ENCODE measurements around the gene UIMC1.

Gene UIMC1

GRCh38 chr5:176863041-176863764 is 143.4 kb downstream of the UIMC1 start:
- Histone ChIP-seq H3K36me3 (ENCODE audit: insufficient read depth, low read depth, low read length) (no peaks in the 10 kb centered on the region), H3K9me3 (ENCODE audit: insufficient read depth, low read depth, low read length) (no peaks in the 10 kb centered on the region), H3K9ac (ENCODE audit: low read depth, low read length) (no peak overlapping the region), H3K27me3 (ENCODE audit: insufficient read depth, low read length) (peaks cover 23% of the 10 kb centered on the region; the same call in 1 of the 2 replicates), H3K4me3 (ENCODE audit: low read length) (no peak overlapping the region), H3K27ac (ENCODE audit: low read length) (no peak overlapping the region), H3K4me1 (ENCODE audit: insufficient read depth, low read length) (peaks cover 11% of the 10 kb centered on the region; the same call in 1 of the 2 replicates)

GRCh38 chr5:176862330-176862995 is 144.1 kb downstream of the UIMC1 start:
- Histone ChIP-seq H3K4me1 (ENCODE audit: insufficient read depth, low read length) (peaks cover 11% of the 10 kb centered on the region; the same call in 1 of the 2 replicates), H3K4me3 (ENCODE audit: low read length) (no peak overlapping the region), H3K27me3 (ENCODE audit: insufficient read depth, low read length) (peaks cover 23% of the 10 kb centered on the region; the same call in 1 of the 2 replicates), H3K36me3 (ENCODE audit: insufficient read depth, low read depth, low read length) (no peaks in the 10 kb centered on the region), H3K9ac (ENCODE audit: low read depth, low read length) (no peak overlapping the region), H3K27ac (ENCODE audit: low read length) (no peak overlapping the region), H3K9me3 (ENCODE audit: insufficient read depth, low read depth, low read length) (no peaks in the 10 kb centered on the region)

GRCh38 chr5:176861276-176861675 is 145.3 kb downstream of the UIMC1 start:
- peaks cover 17% of the 10 kb centered on the region; the same call in 1 of the 2 replicates for H3K27me3 ChIP-seq (ENCODE audit: insufficient read depth, low read length)

GRCh38 chr5:176860381-176860780 is 146.2 kb downstream of the UIMC1 start:
- Histone ChIP-seq H3K4me1 (ENCODE audit: insufficient read depth, low read length) (peaks cover 11% of the 10 kb centered on the region; the same call in 1 of the 2 replicates), H3K9ac (ENCODE audit: low read depth, low read length) (no peak overlapping the region), H3K4me3 (ENCODE audit: low read length) (no peak overlapping the region), H3K9me3 (ENCODE audit: insufficient read depth, low read depth, low read length) (no peaks in the 10 kb centered on the region), H3K27me3 (ENCODE audit: insufficient read depth, low read length) (peaks cover 8% of the 10 kb centered on the region; the same call in 1 of the 2 replicates), H3K27ac (ENCODE audit: low read length) (no peak overlapping the region), H3K36me3 (ENCODE audit: insufficient read depth, low read depth, low read length) (no peaks in the 10 kb centered on the region)

More at GRCh38 chr5:176861276-176861675, 145.3 kb downstream of the UIMC1 start:
- Histone ChIP-seq H3K36me3 (ENCODE audit: insufficient read depth, low read depth, low read length) (no peaks in the 10 kb centered on the region), H3K27ac (ENCODE audit: low read length) (no peak overlapping the region), H3K4me3 (ENCODE audit: low read length) (no peak overlapping the region), H3K4me1 (ENCODE audit: insufficient read depth, low read length) (peaks cover 11% of the 10 kb centered on the region; the same call in 1 of the 2 replicates), H3K9me3 (ENCODE audit: insufficient read depth, low read depth, low read length) (no peaks in the 10 kb centered on the region), H3K9ac (ENCODE audit: low read depth, low read length) (no peak overlapping the region)

GRCh38 chr5:176859916-176860315 is 146.7 kb downstream of the UIMC1 start:
- no peaks in the 10 kb centered on the region for H3K9me3 ChIP-seq (ENCODE audit: insufficient read depth, low read depth, low read length)
- peaks cover 5% of the 10 kb centered on the region; the same call in 1 of the 2 replicates for H3K27me3 ChIP-seq (ENCODE audit: insufficient read depth, low read length)
- no peaks in the 10 kb centered on the region for H3K36me3 ChIP-seq (ENCODE audit: insufficient read depth, low read depth, low read length)

GRCh38 chr5:176857894-176858273 is 148.7 kb downstream of the UIMC1 start:
- Histone ChIP-seq H3K9me3 (ENCODE audit: insufficient read depth, low read depth, low read length) (no peaks in the 10 kb centered on the region), H3K9ac (ENCODE audit: low read depth, low read length) (no peak overlapping the region), H3K36me3 (ENCODE audit: insufficient read depth, low read depth, low read length) (no peaks in the 10 kb centered on the region), H3K4me1 (ENCODE audit: insufficient read depth, low read length) (peaks cover 4% of the 10 kb centered on the region; the same call in 1 of the 2 replicates), H3K27me3 (ENCODE audit: insufficient read depth, low read length) (no peaks in the 10 kb centered on the region), H3K4me3 (ENCODE audit: low read length) (no peak overlapping the region), H3K27ac (ENCODE audit: low read length) (no peak overlapping the region)

More at GRCh38 chr5:176859916-176860315, 146.7 kb downstream of the UIMC1 start:
- Histone ChIP-seq H3K4me3 (ENCODE audit: low read length) (no peak overlapping the region), H3K9ac (ENCODE audit: low read depth, low read length) (no peak overlapping the region), H3K4me1 (ENCODE audit: insufficient read depth, low read length) (peaks cover 11% of the 10 kb centered on the region; the same call in 1 of the 2 replicates), H3K27ac (ENCODE audit: low read length) (no peak overlapping the region)

- Histone ChIP-seq H3K36me3 (ENCODE audit: insufficient read depth, low read depth, low read length) (no peaks in the 10 kb centered on the region), H3K27ac (ENCODE audit: low read length) (no peak overlapping the region), H3K9me3 (ENCODE audit: insufficient read depth, low read depth, low read length) (no peaks in the 10 kb centered on the region), H3K27me3 (ENCODE audit: insufficient read depth, low read length) (no peaks in the 10 kb centered on the region), H3K4me3 (ENCODE audit: low read length) (no peak overlapping the region), H3K9ac (ENCODE audit: low read depth, low read length) (no peak overlapping the region), H3K4me1 (ENCODE audit: insufficient read depth, low read length) (no peaks in the 10 kb centered on the region)
These were observed 149.2 kb downstream of the UIMC1 start for GRCh38 chr5:176857216-176857893.

GRCh38 chr5:176856746-176857145 is 149.8 kb downstream of the UIMC1 start:
- H3K9me3 ChIP-seq (ENCODE audit: insufficient read depth, low read depth, low read length): no peaks in the 10 kb centered on the region
- H3K9ac ChIP-seq (ENCODE audit: low read depth, low read length): no peak overlapping the region
- H3K27ac ChIP-seq (ENCODE audit: low read length): no peak overlapping the region
- no peak overlapping the region for H3K4me3 ChIP-seq (ENCODE audit: low read length)
- H3K4me1 ChIP-seq (ENCODE audit: insufficient read depth, low read length): no peaks in the 10 kb centered on the region
- no peaks in the 10 kb centered on the region for H3K36me3 ChIP-seq (ENCODE audit: insufficient read depth, low read depth, low read length)
- H3K27me3 ChIP-seq (ENCODE audit: insufficient read depth, low read length): no peaks in the 10 kb centered on the region

GRCh38 chr5:176855598-176855997 is 151.0 kb downstream of the UIMC1 start:
- Histone ChIP-seq H3K27ac (ENCODE audit: low read length) (no peak overlapping the region), H3K36me3 (ENCODE audit: insufficient read depth, low read depth, low read length) (no peaks in the 10 kb centered on the region), H3K9ac (ENCODE audit: low read depth, low read length) (no peak overlapping the region), H3K9me3 (ENCODE audit: insufficient read depth, low read depth, low read length) (no peaks in the 10 kb centered on the region), H3K4me3 (ENCODE audit: low read length) (no peak overlapping the region), H3K4me1 (ENCODE audit: insufficient read depth, low read length) (no peaks in the 10 kb centered on the region), H3K27me3 (ENCODE audit: insufficient read depth, low read length) (no peaks in the 10 kb centered on the region)
